Measurements from ENCODE around the gene GALNT13.

GRCh38 chr2:154374416-154374815 lies 502.7 kb downstream of the GALNT13 start:
- TF ChIP-seq CTCF (IDR thresholded peaks at IDR 0.05) (no peak), POLR2AphosphoS5 (IDR thresholded peaks at IDR 0.05) (no peak)

Measured in breast epithelium (tissue), 3 donors.